Cardiac fibroblast (primary cell): ENCODE data around the gene CENPX.
A peak's percentile ranks its signal among the peaks of the same experiment; 100 is the strongest.

Source experiments
- DNase-seq, 2 donors: peaks; one replicate each; pipeline versions ENCODE4 v3.0.0 to v3.0.0-alpha.2; 2010; ENCODE audit warnings: low read depth in 2 of 2
- H3K4me3 ChIP-seq, 2 donors: replicated peaks in 1 of 2; 1 replicate in 1 of 2; 2 replicates in 1 of 2; pipeline ENCODE4 v1.5.1; 2011; ENCODE audit warnings: low read depth in 2 of 2, low read length in 2 of 2, mild to moderate bottlenecking in 2 of 2, moderate library complexity in 1 of 2
- TF ChIP-seq, protein P1 (sequence below): IDR thresholded peaks from one replicate; pipeline ENCODE4 v1.5.1; 2011; ENCODE audit warnings: low read depth, mild to moderate bottlenecking, low read length, inconsistent platforms

CENPX gene

GRCh38 chr17:81980707-81981343 is 41.9 kb downstream of the CENPX start:
- no peak overlapping the region for H3K4me3 ChIP-seq
- no peak for DNase-seq
- TF ChIP-seq, protein P1, sequence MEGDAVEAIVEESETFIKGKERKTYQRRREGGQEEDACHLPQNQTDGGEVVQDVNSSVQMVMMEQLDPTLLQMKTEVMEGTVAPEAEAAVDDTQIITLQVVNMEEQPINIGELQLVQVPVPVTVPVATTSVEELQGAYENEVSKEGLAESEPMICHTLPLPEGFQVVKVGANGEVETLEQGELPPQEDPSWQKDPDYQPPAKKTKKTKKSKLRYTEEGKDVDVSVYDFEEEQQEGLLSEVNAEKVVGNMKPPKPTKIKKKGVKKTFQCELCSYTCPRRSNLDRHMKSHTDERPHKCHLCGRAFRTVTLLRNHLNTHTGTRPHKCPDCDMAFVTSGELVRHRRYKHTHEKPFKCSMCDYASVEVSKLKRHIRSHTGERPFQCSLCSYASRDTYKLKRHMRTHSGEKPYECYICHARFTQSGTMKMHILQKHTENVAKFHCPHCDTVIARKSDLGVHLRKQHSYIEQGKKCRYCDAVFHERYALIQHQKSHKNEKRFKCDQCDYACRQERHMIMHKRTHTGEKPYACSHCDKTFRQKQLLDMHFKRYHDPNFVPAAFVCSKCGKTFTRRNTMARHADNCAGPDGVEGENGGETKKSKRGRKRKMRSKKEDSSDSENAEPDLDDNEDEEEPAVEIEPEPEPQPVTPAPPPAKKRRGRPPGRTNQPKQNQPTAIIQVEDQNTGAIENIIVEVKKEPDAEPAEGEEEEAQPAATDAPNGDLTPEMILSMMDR, result no peak

- no peak overlapping the region for H3K4me3 ChIP-seq
- TF ChIP-seq, protein P1, result no peak
- no peak for DNase-seq
Measured at GRCh38 chr17:81980122-81980521, 42.6 kb downstream of the CENPX start.

DNA sequence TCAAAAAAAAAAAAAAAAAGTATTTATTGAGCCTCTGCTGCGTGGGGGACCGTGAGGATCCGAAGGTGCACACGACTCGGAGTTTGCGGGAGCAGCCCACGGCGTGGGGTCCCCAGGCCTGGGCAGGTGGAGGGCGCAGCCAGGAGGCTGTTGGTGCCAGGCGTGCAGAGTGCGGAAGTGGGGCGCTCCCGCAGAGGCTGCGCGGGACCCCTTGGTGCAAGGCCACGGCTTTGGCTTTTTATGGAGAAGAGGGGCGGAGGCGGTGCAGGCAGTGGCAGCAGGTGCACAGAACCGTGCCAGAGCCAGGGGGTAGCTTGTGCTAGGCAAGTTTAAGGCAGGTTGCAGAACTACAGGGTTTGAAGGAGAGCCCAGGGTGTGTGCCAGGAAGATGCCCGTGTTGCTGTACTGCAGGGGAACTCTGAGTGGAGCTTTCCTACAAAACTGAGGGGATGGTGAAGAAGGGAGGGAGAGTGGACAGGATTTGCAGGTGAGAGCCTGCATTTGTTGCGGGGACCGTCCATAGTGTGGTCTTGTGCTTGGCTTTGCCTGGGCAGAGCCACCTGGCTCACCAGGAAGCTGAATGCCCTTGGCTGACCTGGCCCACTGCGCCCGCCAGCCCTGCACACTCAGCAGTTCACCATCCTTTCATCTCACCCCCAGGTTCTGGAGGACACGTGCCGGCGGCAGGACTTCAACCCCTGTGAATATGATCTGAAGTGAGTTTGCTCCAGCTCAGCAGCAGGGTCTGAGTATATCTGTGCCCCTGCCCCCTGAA is 44.0 kb downstream of the CENPX start:
- DNase-seq, result no peak
- H3K4me3 ChIP-seq, result peak overlapping the region; percentile 35 to 80

GRCh38 chr17:81977211-81977808 is 45.4 kb downstream of the CENPX start, which contains the start of gene ASPSCR1:
Gene ASPSCR1, plus strand, starts transcription at chr17:81977629. Its CDS starts 18 bp downstream, at chr17:81977647.
- H3K4me3 ChIP-seq, result peak within 1 kb of the TSS; percentile 79 to 80
- TF ChIP-seq, protein P1, result no peak
- peak; percentile 91 to 95 for DNase-seq

More for the DNA sequence above, 44.0 kb downstream of the CENPX start:
- TF ChIP-seq, protein P1, result no peak

GRCh38 chr17:81976332-81977210 is 46.1 kb downstream of the CENPX start:
- DNase-seq, result peak in 1 of 2 donors; percentile 7
- TF ChIP-seq, protein P1, result no peak
- peak overlapping the region; percentile 61 for H3K4me3 ChIP-seq

DNA sequence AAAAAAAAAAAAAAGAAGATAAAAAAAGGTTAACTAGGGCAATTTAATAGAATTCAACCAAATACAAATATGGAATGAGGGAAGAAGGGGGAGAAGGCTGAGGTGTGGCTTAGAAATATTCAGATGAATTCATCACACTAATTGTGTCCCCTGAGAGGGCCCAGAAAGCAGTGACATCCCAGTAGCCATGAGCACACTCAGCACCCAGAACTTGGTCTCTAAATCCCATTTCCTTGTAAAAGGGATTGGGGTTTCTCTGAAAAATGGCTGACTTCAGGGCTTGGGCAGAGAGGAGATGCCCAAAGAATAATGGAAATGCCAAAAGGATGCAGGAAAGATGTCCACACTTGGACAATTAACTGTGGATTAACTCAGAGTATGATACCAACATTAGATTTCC is 49.2 kb downstream of the CENPX start:
- TF ChIP-seq, protein P1, result no peak
- H3K4me3 ChIP-seq, result no peak overlapping the region
- DNase-seq, result no peak
